HG03095 (cell line): ENCODE data around the gene EIF2S2.

Experiments
- ATAC-seq: cut with Tn5 transposase; IDR thresholded peaks from one replicate; pipeline ENCODE4 v1.9.1; 2021; ENCODE audit warnings: moderate library complexity; ENCODE audit not compliant: unreplicated experiment

Gene EIF2S2

GRCh38 chr20:34065260-34065659 lies 46.8 kb downstream of the EIF2S2 start:
- no peak for ATAC-seq

GRCh38 chr20:34064286-34064685 lies 47.8 kb downstream of the EIF2S2 start:
- ATAC-seq = no peak

- ATAC-seq = no peak
Observed at GRCh38 chr20:34062570-34063482, 49.2 kb downstream of the EIF2S2 start.

- ATAC-seq = no peak
Observed at GRCh38 chr20:34061695-34062094, 50.3 kb downstream of the EIF2S2 start.

- ATAC-seq = no peak
Observed at GRCh38 chr20:34060970-34061369, 51.1 kb downstream of the EIF2S2 start.

- no peak for ATAC-seq
Observed at GRCh38 chr20:34058831-34059230, 53.2 kb downstream of the EIF2S2 start.

- no peak for ATAC-seq
Observed at GRCh38 chr20:34055290-34055689, 56.8 kb downstream of the EIF2S2 start.

GRCh38 chr20:34052414-34052813 lies 59.6 kb downstream of the EIF2S2 start:
- no peak for ATAC-seq

GRCh38 chr20:34049897-34050695 lies 61.9 kb downstream of the EIF2S2 start:
- ATAC-seq = no peak

- ATAC-seq = no peak
Observed at GRCh38 chr20:34049389-34049788, 62.7 kb downstream of the EIF2S2 start.

- no peak for ATAC-seq
Observed at GRCh38 chr20:34047917-34048316, 64.1 kb downstream of the EIF2S2 start.

- no peak for ATAC-seq
Observed at GRCh38 chr20:34047010-34047687, 64.9 kb downstream of the EIF2S2 start.

- ATAC-seq = no peak
Observed at GRCh38 chr20:34045930-34046725, 65.9 kb downstream of the EIF2S2 start.

GRCh38 chr20:34045294-34045693 lies 66.7 kb downstream of the EIF2S2 start:
- no peak for ATAC-seq

GRCh38 chr20:34043025-34043424 lies 69.0 kb downstream of the EIF2S2 start:
- ATAC-seq = no peak

- ATAC-seq = no peak
Observed at GRCh38 chr20:34042262-34042661, 69.8 kb downstream of the EIF2S2 start.

GRCh38 chr20:34041226-34041625 lies 70.8 kb downstream of the EIF2S2 start:
- no peak for ATAC-seq

- no peak for ATAC-seq
Observed at GRCh38 chr20:34040300-34040995, 71.6 kb downstream of the EIF2S2 start.
